ENCODE measurements around the gene CNTNAP5. TPM values are rescaled to one million over a fixed set of nuclear protein-coding genes. Genes with fewer than 3 reads are reported as not detected.
"Not testable (repeated sequence)": the region's sequence is repeated elsewhere in the genome, so short reads cannot be mapped to it uniquely, and the experiment has no call there.

CNTNAP5 gene
- total and polyA plus RNA-seq, 2 of the 4 experiments (the other 2 are of a cell fraction), result not detected

- dilution Hi-C loops (cut with HindIII; ENCODE audit: low sequenced_read_pairs, unreplicated experiment); H3K79me1 ChIP-seq (ENCODE audit: low read depth in 1 of 2, low read length in 2 of 2); BruUV-seq (replicated peaks): not testable (repeated sequence)
These were observed 336.9 kb downstream of the CNTNAP5 start for GRCh38 chr2:124361966-124362365.

More at GRCh38 chr2:124361966-124362365, 336.9 kb downstream of the CNTNAP5 start:
- DNase-seq; H3K23ac ChIP-seq (ENCODE audit: low read depth, low read length); H3K9me1 ChIP-seq (ENCODE audit: insufficient read depth, low read length); CTCF ChIA-PET; in situ Hi-C loops (cut with MboI; ENCODE audit: low sequenced_read_pairs); H2BK15ac ChIP-seq (ENCODE audit: low read depth, low read length); H2AFZ ChIP-seq (replicated peaks; ENCODE audit: low read length, poor library complexity); H2AK9ac ChIP-seq (replicated peaks; ENCODE audit: low read depth, low read length, poor library complexity); H2BK120ac ChIP-seq (ENCODE audit: low read depth, low read length); H2BK20ac ChIP-seq (ENCODE audit: low read depth, low read length); H3K36me3 ChIP-seq (ENCODE audit: control insufficient read depth, insufficient read depth, low read length); H3K27ac ChIP-seq (ENCODE audit: insufficient read depth, low read length); H3K9ac ChIP-seq (ENCODE audit: low read depth, low read length); H3K4ac ChIP-seq (ENCODE audit: low read depth, low read length); H3K4me1 ChIP-seq (ENCODE audit: control insufficient read depth, insufficient read depth, low read length); H3K9me3 ChIP-seq (ENCODE audit: control insufficient read depth, insufficient read depth, low read length); H4K20me1 ChIP-seq (ENCODE audit: insufficient read depth, low read length); H4K91ac ChIP-seq (ENCODE audit: insufficient read depth, low read depth, low read length); H3K56ac ChIP-seq (ENCODE audit: extremely low read depth, insufficient read depth, low read length); H4K5ac ChIP-seq (ENCODE audit: low read depth, low read length); intact Hi-C loops (cut with micrococcal nuclease); H4K8ac ChIP-seq (ENCODE audit: low read depth in 2 of 2, low read length in 2 of 2); POLR2A ChIA-PET (ENCODE audit: unreplicated experiment); H3K18ac ChIP-seq (ENCODE audit: low read depth, low read length); ATAC-seq (ENCODE audit: low read depth); H2AK5ac ChIP-seq (ENCODE audit: low read depth, low read length); H3K27me3 ChIP-seq (ENCODE audit: control insufficient read depth, insufficient read depth, low read length); H2BK5ac ChIP-seq (ENCODE audit: low read depth, low read length, poor library complexity, severe bottlenecking); H3K4me3 ChIP-seq (ENCODE audit: insufficient read depth, low read depth, low read length); H3K14ac ChIP-seq (replicated peaks; ENCODE audit: low read depth, low read length); H3K4me2 ChIP-seq (ENCODE audit: low read depth, low read length): not testable (repeated sequence)
- WGBS, 2 experiments (ENCODE audit: extremely low coverage in 2 of 2, insufficient read length in 1 of 2), result 94% methylated on average over 15 of the region's 28 CpGs; no CpG with 5 or more reads in 1 of the 2 experiments

Measured in IMR-90 (cell line).